ENCODE measurements around the gene TBL1X. TPM values are rescaled to one million over a fixed set of nuclear protein-coding genes. Genes with fewer than 3 reads are reported as not detected.

The TBL1X gene
- total RNA-seq, 1 donor from 2014 or later: 6.3 TPM

- no peaks in the 10 kb centered on the region for H3K9me3 ChIP-seq (ENCODE audit: control insufficient read depth in 3 of 3, low read length in 3 of 3)
- H3K4me1 ChIP-seq (ENCODE audit: control insufficient read depth in 3 of 3, insufficient read depth in 3 of 3, low read length in 3 of 3): no peaks in the 10 kb centered on the region
- no peak overlapping the region for H3K9ac ChIP-seq (ENCODE audit: low read depth in 1 of 3, low read length in 3 of 3)
- H3K27me3 ChIP-seq (ENCODE audit: control insufficient read depth in 3 of 3, insufficient read depth in 3 of 3, low read length in 3 of 3): no peaks in the 10 kb centered on the region
- peaks cover 0 to 6% (median 5%) of the 10 kb centered on the region in 3 donors for H3K36me3 ChIP-seq (ENCODE audit: control insufficient read depth in 3 of 3, insufficient read depth in 3 of 3, low read length in 3 of 3)
- no peak overlapping the region for H3K27ac ChIP-seq (ENCODE audit: low read depth, low read length)
- H3K4me3 ChIP-seq (ENCODE audit: low read length in 3 of 3): no peak overlapping the region
Measured at GRCh38 chrX:9700555-9700954, 235.7 kb downstream of the TBL1X start.

- Histone ChIP-seq H3K36me3 (ENCODE audit: control insufficient read depth in 3 of 3, insufficient read depth in 3 of 3, low read length in 3 of 3) (peaks cover 3 to 6% (median 5%) of the 10 kb centered on the region in 3 donors), H3K4me3 (ENCODE audit: low read length in 3 of 3) (no peak overlapping the region), H3K27ac (ENCODE audit: low read depth, low read length) (no peak overlapping the region), H3K9me3 (ENCODE audit: control insufficient read depth in 3 of 3, low read length in 3 of 3) (no peaks in the 10 kb centered on the region), H3K27me3 (ENCODE audit: control insufficient read depth in 3 of 3, insufficient read depth in 3 of 3, low read length in 3 of 3) (no peaks in the 10 kb centered on the region), H3K9ac (ENCODE audit: low read depth in 1 of 3, low read length in 3 of 3) (no peak overlapping the region), H3K4me1 (ENCODE audit: control insufficient read depth in 3 of 3, insufficient read depth in 3 of 3, low read length in 3 of 3) (no peaks in the 10 kb centered on the region)
Measured at GRCh38 chrX:9701790-9702189, 236.9 kb downstream of the TBL1X start.

GRCh38 chrX:9703406-9703805, 238.5 kb downstream of the TBL1X start:
- H3K36me3 ChIP-seq (ENCODE audit: control insufficient read depth in 3 of 3, insufficient read depth in 3 of 3, low read length in 3 of 3): peaks cover 3 to 8% (median 3%) of the 10 kb centered on the region in 3 donors
- no peak overlapping the region for H3K4me3 ChIP-seq (ENCODE audit: low read length in 3 of 3)
- H3K9me3 ChIP-seq (ENCODE audit: control insufficient read depth in 3 of 3, low read length in 3 of 3): no peaks in the 10 kb centered on the region
- no peaks in the 10 kb centered on the region for H3K4me1 ChIP-seq (ENCODE audit: control insufficient read depth in 3 of 3, insufficient read depth in 3 of 3, low read length in 3 of 3)
- no peak overlapping the region for H3K9ac ChIP-seq (ENCODE audit: low read depth in 1 of 3, low read length in 3 of 3)
- H3K27me3 ChIP-seq (ENCODE audit: control insufficient read depth in 3 of 3, insufficient read depth in 3 of 3, low read length in 3 of 3): no peaks in the 10 kb centered on the region
- H3K27ac ChIP-seq (ENCODE audit: low read depth, low read length): no peak overlapping the region

GRCh38 chrX:9704876-9705465, 240.1 kb downstream of the TBL1X start:
- Histone ChIP-seq H3K4me3 (ENCODE audit: low read length in 3 of 3) (no peak overlapping the region), H3K9ac (ENCODE audit: low read depth in 1 of 3, low read length in 3 of 3) (no peak overlapping the region), H3K4me1 (ENCODE audit: control insufficient read depth in 3 of 3, insufficient read depth in 3 of 3, low read length in 3 of 3) (no peaks in the 10 kb centered on the region), H3K9me3 (ENCODE audit: control insufficient read depth in 3 of 3, low read length in 3 of 3) (no peaks in the 10 kb centered on the region), H3K27me3 (ENCODE audit: control insufficient read depth in 3 of 3, insufficient read depth in 3 of 3, low read length in 3 of 3) (no peaks in the 10 kb centered on the region), H3K27ac (ENCODE audit: low read depth, low read length) (no peak overlapping the region), H3K36me3 (ENCODE audit: control insufficient read depth in 3 of 3, insufficient read depth in 3 of 3, low read length in 3 of 3) (peaks cover 3 to 10% (median 8%) of the 10 kb centered on the region in 3 donors)

DNA sequence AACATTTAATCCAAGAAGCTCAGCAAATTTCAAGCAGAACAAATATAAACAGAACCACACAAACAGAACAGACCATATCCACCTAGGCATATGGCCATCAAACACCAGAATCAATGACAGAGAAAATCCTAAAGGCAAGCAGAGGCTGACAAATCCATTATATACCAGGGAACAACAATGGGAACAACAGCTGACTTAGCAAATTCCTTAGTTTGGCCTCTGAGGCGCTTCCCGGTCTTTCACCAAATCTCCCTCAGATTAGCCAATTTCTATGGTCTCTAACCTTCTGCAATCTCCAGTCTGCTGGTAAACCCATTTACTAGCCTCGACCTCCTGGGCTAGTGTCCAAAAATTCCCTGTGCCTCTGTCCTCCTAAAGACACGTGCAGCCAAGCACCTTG, 241.6 kb downstream of the TBL1X start:
- H3K9ac ChIP-seq (ENCODE audit: low read depth in 1 of 3, low read length in 3 of 3): no peak overlapping the region

DNA sequence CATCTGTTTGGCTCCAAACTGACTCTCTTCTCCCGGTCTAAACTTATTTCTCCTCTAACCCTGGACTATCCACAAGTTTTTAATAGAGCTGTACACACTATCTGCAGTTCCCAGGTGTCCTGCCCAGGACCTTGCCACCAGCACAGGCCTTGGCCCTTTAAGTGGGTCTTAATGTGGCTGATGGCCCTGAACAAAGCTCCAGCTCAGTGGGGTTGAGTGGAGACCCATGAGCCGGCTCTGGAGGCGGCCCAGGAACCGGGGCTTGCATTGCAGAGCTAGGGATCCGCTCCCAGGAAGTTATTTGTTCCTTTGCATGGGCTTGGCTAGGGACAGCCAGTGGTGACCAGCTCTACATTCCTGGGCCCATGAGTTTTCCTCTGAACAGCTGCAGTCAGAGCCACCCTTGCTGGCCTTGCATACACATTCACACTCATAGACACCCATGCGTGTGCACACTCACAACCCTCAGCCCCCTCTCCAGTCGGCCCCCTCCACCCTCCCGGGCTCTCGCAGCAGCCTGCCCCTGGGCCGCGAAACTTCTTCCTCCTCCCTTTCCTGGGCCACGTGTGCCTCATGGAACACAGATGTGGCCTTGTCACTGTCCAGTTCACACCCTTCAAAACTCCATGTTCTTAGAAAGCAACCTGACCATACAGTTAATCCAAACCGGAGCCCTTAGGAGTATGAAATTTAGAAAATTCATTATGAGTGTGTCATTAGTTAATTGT, 242.6 kb downstream of the TBL1X start:
- H3K4me3 ChIP-seq (ENCODE audit: low read length in 3 of 3): no peak overlapping the region
- H3K27me3 ChIP-seq (ENCODE audit: control insufficient read depth in 3 of 3, insufficient read depth in 3 of 3, low read length in 3 of 3): no peaks in the 10 kb centered on the region
- no peaks in the 10 kb centered on the region for H3K4me1 ChIP-seq (ENCODE audit: control insufficient read depth in 3 of 3, insufficient read depth in 3 of 3, low read length in 3 of 3)
- no peak overlapping the region for H3K9ac ChIP-seq (ENCODE audit: low read depth in 1 of 3, low read length in 3 of 3)
- no peak overlapping the region for H3K27ac ChIP-seq (ENCODE audit: low read depth, low read length)
- no peaks in the 10 kb centered on the region for H3K9me3 ChIP-seq (ENCODE audit: control insufficient read depth in 3 of 3, low read length in 3 of 3)
- peaks cover 3 to 19% (median 15%) of the 10 kb centered on the region in 3 donors for H3K36me3 ChIP-seq (ENCODE audit: control insufficient read depth in 3 of 3, insufficient read depth in 3 of 3, low read length in 3 of 3)

More for the DNA sequence above, 241.6 kb downstream of the TBL1X start:
- no peak overlapping the region for H3K4me3 ChIP-seq (ENCODE audit: low read length in 3 of 3)
- H3K27ac ChIP-seq (ENCODE audit: low read depth, low read length): no peak overlapping the region
- H3K36me3 ChIP-seq (ENCODE audit: control insufficient read depth in 3 of 3, insufficient read depth in 3 of 3, low read length in 3 of 3): peaks cover 3 to 13% (median 10%) of the 10 kb centered on the region in 3 donors
- no peaks in the 10 kb centered on the region for H3K27me3 ChIP-seq (ENCODE audit: control insufficient read depth in 3 of 3, insufficient read depth in 3 of 3, low read length in 3 of 3)
- no peaks in the 10 kb centered on the region for H3K9me3 ChIP-seq (ENCODE audit: control insufficient read depth in 3 of 3, low read length in 3 of 3)
- no peaks in the 10 kb centered on the region for H3K4me1 ChIP-seq (ENCODE audit: control insufficient read depth in 3 of 3, insufficient read depth in 3 of 3, low read length in 3 of 3)

GRCh38 chrX:9708086-9708485, 243.2 kb downstream of the TBL1X start:
- H3K9me3 ChIP-seq (ENCODE audit: control insufficient read depth in 3 of 3, low read length in 3 of 3): no peaks in the 10 kb centered on the region
- H3K9ac ChIP-seq (ENCODE audit: low read depth in 1 of 3, low read length in 3 of 3): no peak overlapping the region
- no peak overlapping the region for H3K27ac ChIP-seq (ENCODE audit: low read depth, low read length)
- H3K4me3 ChIP-seq (ENCODE audit: low read length in 3 of 3): no peak overlapping the region
- peaks cover 3 to 21% (median 16%) of the 10 kb centered on the region in 3 donors for H3K36me3 ChIP-seq (ENCODE audit: control insufficient read depth in 3 of 3, insufficient read depth in 3 of 3, low read length in 3 of 3)
- no peaks in the 10 kb centered on the region for H3K27me3 ChIP-seq (ENCODE audit: control insufficient read depth in 3 of 3, insufficient read depth in 3 of 3, low read length in 3 of 3)
- H3K4me1 ChIP-seq (ENCODE audit: control insufficient read depth in 3 of 3, insufficient read depth in 3 of 3, low read length in 3 of 3): no peaks in the 10 kb centered on the region

DNA sequence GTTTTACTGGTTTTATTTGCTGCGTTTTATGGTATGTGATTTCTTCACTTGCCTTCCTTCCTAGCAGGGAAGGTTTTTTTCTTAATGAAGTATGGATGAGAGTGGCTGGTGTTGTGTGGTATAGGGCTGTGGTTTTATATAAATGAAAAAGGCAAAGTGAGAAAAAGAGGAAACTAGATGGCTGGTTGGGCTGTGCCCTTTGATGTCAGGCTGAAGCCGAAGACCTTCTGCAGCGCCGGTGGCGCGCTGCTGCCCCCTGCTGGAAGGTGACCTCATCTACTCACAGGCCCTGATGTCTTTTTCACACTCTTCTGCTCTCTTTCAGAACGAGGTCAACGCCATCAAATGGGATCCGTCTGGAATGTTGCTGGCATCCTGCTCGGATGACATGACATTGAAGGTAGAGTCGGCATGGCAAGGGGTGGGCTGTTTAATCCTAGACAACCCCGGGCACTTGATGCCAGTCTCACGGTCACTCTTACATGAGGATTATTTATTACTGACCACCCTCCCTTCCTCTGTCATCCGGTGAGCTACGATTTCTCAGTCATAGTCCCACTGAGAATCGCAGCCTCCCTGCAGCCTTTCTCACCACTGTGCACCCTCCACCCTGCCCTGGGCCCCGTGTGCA, 244.2 kb downstream of the TBL1X start:
- Histone ChIP-seq H3K4me1 (ENCODE audit: control insufficient read depth in 3 of 3, insufficient read depth in 3 of 3, low read length in 3 of 3) (no peaks in the 10 kb centered on the region), H3K9me3 (ENCODE audit: control insufficient read depth in 3 of 3, low read length in 3 of 3) (no peaks in the 10 kb centered on the region), H3K4me3 (ENCODE audit: low read length in 3 of 3) (no peak overlapping the region), H3K9ac (ENCODE audit: low read depth in 1 of 3, low read length in 3 of 3) (no peak overlapping the region), H3K27ac (ENCODE audit: low read depth, low read length) (no peak overlapping the region), H3K36me3 (ENCODE audit: control insufficient read depth in 3 of 3, insufficient read depth in 3 of 3, low read length in 3 of 3) (peaks cover 3 to 21% (median 13%) of the 10 kb centered on the region in 3 donors), H3K27me3 (ENCODE audit: control insufficient read depth in 3 of 3, insufficient read depth in 3 of 3, low read length in 3 of 3) (no peaks in the 10 kb centered on the region)

- H3K9me3 ChIP-seq (ENCODE audit: control insufficient read depth in 3 of 3, low read length in 3 of 3): no peaks in the 10 kb centered on the region
- H3K27ac ChIP-seq (ENCODE audit: low read depth, low read length): no peak overlapping the region
- no peaks in the 10 kb centered on the region for H3K27me3 ChIP-seq (ENCODE audit: control insufficient read depth in 3 of 3, insufficient read depth in 3 of 3, low read length in 3 of 3)
- no peak overlapping the region for H3K9ac ChIP-seq (ENCODE audit: low read depth in 1 of 3, low read length in 3 of 3)
- H3K4me3 ChIP-seq (ENCODE audit: low read length in 3 of 3): no peak overlapping the region
- H3K4me1 ChIP-seq (ENCODE audit: control insufficient read depth in 3 of 3, insufficient read depth in 3 of 3, low read length in 3 of 3): no peaks in the 10 kb centered on the region
- H3K36me3 ChIP-seq (ENCODE audit: control insufficient read depth in 3 of 3, insufficient read depth in 3 of 3, low read length in 3 of 3): peaks cover 3 to 21% (median 17%) of the 10 kb centered on the region in 3 donors
Measured at GRCh38 chrX:9710332-9710731, 245.5 kb downstream of the TBL1X start.

- Histone ChIP-seq H3K36me3 (ENCODE audit: control insufficient read depth in 3 of 3, insufficient read depth in 3 of 3, low read length in 3 of 3) (peaks cover 19 to 23% (median 19%) of the 10 kb centered on the region in 3 donors), H3K4me1 (ENCODE audit: control insufficient read depth in 3 of 3, insufficient read depth in 3 of 3, low read length in 3 of 3) (no peaks in the 10 kb centered on the region), H3K27me3 (ENCODE audit: control insufficient read depth in 3 of 3, insufficient read depth in 3 of 3, low read length in 3 of 3) (no peaks in the 10 kb centered on the region), H3K9ac (ENCODE audit: low read depth in 1 of 3, low read length in 3 of 3) (no peak overlapping the region), H3K27ac (ENCODE audit: low read depth, low read length) (no peak overlapping the region), H3K4me3 (ENCODE audit: low read length in 3 of 3) (no peak overlapping the region), H3K9me3 (ENCODE audit: control insufficient read depth in 3 of 3, low read length in 3 of 3) (peaks cover 0 to 6% (median 0%) of the 10 kb centered on the region in 3 donors)
Measured at GRCh38 chrX:9717376-9717775, 252.5 kb downstream of the TBL1X start.
